Thoracic aorta (tissue), 2 donors: ENCODE results near the gene DGCR2. TPM values are rescaled to one million over a fixed set of nuclear protein-coding genes. Genes with fewer than 3 reads are reported as not detected.

ENCODE experiments used
- ATAC-seq: fragments of 150-250 bp; one replicate; pipeline ENCODE4 v1.8.0; 2017; ENCODE audit warnings: low read depth; ENCODE audit not compliant: insufficient number of reproducible peaks, low FRiP score
- DNase-seq: peaks from one replicate; pipeline ENCODE4 v3.0.0-alpha.2; 2020; ENCODE audit warnings: low spot score
- H3K27ac ChIP-seq, 2 donors: fragments of 200-600 bp; sonication (generic); 1 replicate in 1 of 2; 2 replicates in 1 of 2; pipeline ENCODE4 v1.5.1; 2016; ENCODE audit warnings: mild to moderate bottlenecking in 2 of 2, moderate library complexity in 2 of 2
- H3K27me3 ChIP-seq: fragments of 200-600 bp; sonication (generic); replicated peaks from 2 replicates; pipeline ENCODE4 v1.6.0; 2016; ENCODE audit warnings: mild to moderate bottlenecking; ENCODE audit not compliant: insufficient read depth
- H3K36me3 ChIP-seq: fragments of 200-600 bp; sonication (generic); one replicate; pipeline ENCODE4 v1.5.1; 2016
- H3K4me1 ChIP-seq, 2 donors: fragments of 200-600 bp; sonication (generic); 1 replicate in 1 of 2; 2 replicates in 1 of 2; pipeline versions ENCODE4 v1.5.1 to v1.6.0; 2016; ENCODE audit warnings: low read depth in 2 of 2, mild to moderate bottlenecking in 1 of 2; ENCODE audit not compliant: control insufficient read depth in 1 of 2
- H3K4me3 ChIP-seq: fragments of 200-600 bp; sonication (generic); 2 replicates; pipeline ENCODE4 v1.5.1; 2016; ENCODE audit warnings: mild to moderate bottlenecking
- H3K9me3 ChIP-seq: fragments of 200-600 bp; sonication (generic); 2 replicates; pipeline ENCODE4 v1.5.1; 2016
- CTCF ChIP-seq: fragments of 200-600 bp; sonication (generic); IDR thresholded peaks from one replicate; pipeline ENCODE4 v1.5.1; 2019; ENCODE audit warnings: antibody characterized with exemption
- total RNA-seq, 2 donors: library from RNA; depleted of rRNA; stranded (reverse); fragments of >200 nt; gene quantifications; one replicate each; pipeline versions ENCODE4 v1.1.0 to v1.2.3, GENCODE V29; 2016

DGCR2 gene
- total RNA-seq, 2 donors from 2014 or later: 42.1 to 105 TPM

GRCh38 chr22:19142394-19142793 is 20.2 kb upstream of the DGCR2 start:
- DNase-seq: no peak
- H3K36me3 ChIP-seq: peaks cover 48% of the 10 kb centered on the region

GRCh38 chr22:19139974-19140373 is 17.8 kb upstream of the DGCR2 start:
- H3K27me3 ChIP-seq: no peaks in the 10 kb centered on the region
- DNase-seq (no peak), ATAC-seq (no peak)
- no peaks in the 10 kb centered on the region for H3K9me3 ChIP-seq
- TF ChIP-seq CTCF: no peak
- no peak overlapping the region for H3K27ac ChIP-seq
- no peak overlapping the region for H3K4me3 ChIP-seq
- peaks cover 5 to 11% of the 10 kb centered on the region in 2 donors for H3K4me1 ChIP-seq
- peaks cover 66% of the 10 kb centered on the region for H3K36me3 ChIP-seq

More at GRCh38 chr22:19142394-19142793, 20.2 kb upstream of the DGCR2 start:
- Histone ChIP-seq H3K9me3 (no peaks in the 10 kb centered on the region), H3K27ac (no peak overlapping the region), H3K4me1 (peaks cover 5 to 11% of the 10 kb centered on the region in 2 donors), H3K4me3 (no peak overlapping the region), H3K27me3 (no peaks in the 10 kb centered on the region)
- no peak for ATAC-seq
- TF ChIP-seq CTCF: no peak

- peaks cover 5 to 10% of the 10 kb centered on the region in 2 donors for H3K4me1 ChIP-seq
- no peak overlapping the region for H3K27ac ChIP-seq
- H3K27me3 ChIP-seq: no peaks in the 10 kb centered on the region
- DNase-seq (no peak), ATAC-seq (no peak)
- no peak for TF ChIP-seq CTCF
- no peak overlapping the region for H3K4me3 ChIP-seq
- peaks cover 76% of the 10 kb centered on the region for H3K36me3 ChIP-seq
- no peaks in the 10 kb centered on the region for H3K9me3 ChIP-seq
Observed at GRCh38 chr22:19139001-19139356, 16.8 kb upstream of the DGCR2 start.

GRCh38 chr22:19138217-19139000 is 16.2 kb upstream of the DGCR2 start:
- no peak for DNase-seq
- no peak for ATAC-seq
- Histone ChIP-seq H3K4me3 (no peak overlapping the region), H3K27me3 (no peaks in the 10 kb centered on the region), H3K27ac (no peak overlapping the region), H3K36me3 (peaks cover 82% of the 10 kb centered on the region), H3K4me1 (peaks cover 0 to 4% of the 10 kb centered on the region in 2 donors), H3K9me3 (no peaks in the 10 kb centered on the region)
- no peak for TF ChIP-seq CTCF

GRCh38 chr22:19137384-19138216 is 15.4 kb upstream of the DGCR2 start:
- Histone ChIP-seq H3K4me1 (no peaks in the 10 kb centered on the region), H3K27ac (no peak overlapping the region), H3K27me3 (no peaks in the 10 kb centered on the region), H3K36me3 (peaks cover 86% of the 10 kb centered on the region), H3K9me3 (no peaks in the 10 kb centered on the region), H3K4me3 (no peak overlapping the region)
- no peak for TF ChIP-seq CTCF
- ATAC-seq (no peak), DNase-seq (no peak)
